ENCODE results near the gene TSR1. TPM values are rescaled to one million over a fixed set of nuclear protein-coding genes. Genes with fewer than 3 reads are reported as not detected.

TSR1 gene
- total RNA-seq (2013), result 14.2 TPM
- polyA plus RNA-seq (10 to 100 TPM in 1 of 3 donors, 1 to 10 TPM in 2; 8.1 to 10.8 (median 9.3) TPM), polyA minus RNA-seq (9.0 and 13.5 TPM in 2 replicates), total RNA-seq (11.6 to 31.3 (median 17.8) reads per million in 11 experiments)

- peaks cover 15% of the 10 kb centered on the region for H3K4me1 Mint-ChIP-seq
- Histone ChIP-seq H3K36me3 (replicated peaks in 1 of 2; ENCODE audit: control insufficient read depth in 1 of 2, insufficient read depth in 2 of 2, low read length in 2 of 2) (peaks cover 36 to 39% of the 10 kb centered on the region in 2 donors), H3K27ac (ENCODE audit: low read depth in 1 of 2, low read length in 2 of 2) (peak within 1 kb of the TSS; percentile 34 to 73), H3K4me2 (replicated peaks; ENCODE audit: extremely low read depth, low read length, poor library complexity, severe bottlenecking) (peak within 1 kb of the TSS; percentile 100), H3K27me3 (ENCODE audit: control insufficient read depth in 2 of 2, insufficient read depth in 2 of 2, low read length in 2 of 2) (no peaks in the 10 kb centered on the region), H3K9me3 (replicated peaks in 1 of 2; ENCODE audit: control insufficient read depth in 1 of 2, insufficient read depth in 1 of 2, low read length in 2 of 2) (no peaks in the 10 kb centered on the region), H4K20me1 (ENCODE audit: insufficient read depth, low read length) (peaks cover 6% of the 10 kb centered on the region), H3K79me2 (ENCODE audit: insufficient read depth, low read length) (peaks cover 18% of the 10 kb centered on the region), H2AFZ (ENCODE audit: insufficient read depth, low read depth, low read length, poor library complexity, severe bottlenecking) (peak within 1 kb of the TSS; percentile 96), H3K4me3 (replicated peaks in 1 of 3; ENCODE audit: low read depth in 2 of 3, low read length in 3 of 3) (peak within 1 kb of the TSS; percentile 84 to 91 (median 88)), H3K4me1 (ENCODE audit: control insufficient read depth in 1 of 2, insufficient read depth in 2 of 2, low read length in 2 of 2) (peaks cover 20 to 25% of the 10 kb centered on the region in 2 donors), H3K9ac (ENCODE audit: insufficient read depth, low read length, poor library complexity, severe bottlenecking) (peak within 1 kb of the TSS; percentile 74)
- peaks cover 0 to 4% (median 0%) of the 10 kb centered on the region in 3 donors for H3K27me3 Mint-ChIP-seq (ENCODE audit: low read depth in 3 of 3)
- peak; percentile 17 for TF ChIP-seq CTCF (IDR thresholded peaks at IDR 0.05)
- under 1% methylated on average over 44 of the region's 48 CpGs for WGBS (ENCODE audit: insufficient coverage)
- intact Hi-C loops (cut with micrococcal nuclease), result loop anchor here in 1 of 2 donors (5.0 kb wide), 1 partner anchor 34 kb away; the partner anchor contains the start of genes SMG6 and SRR
- DNase-seq, result peak; percentile 74 to 87 (median 82)
- peak within 1 kb of the TSS; percentile 70 to 94 (median 86) for H3K27ac Mint-ChIP-seq
- no peaks in the 10 kb centered on the region for H3K36me3 Mint-ChIP-seq
- H3K9me3 Mint-ChIP-seq, result no peaks in the 10 kb centered on the region
- peak within 1 kb of the TSS; percentile 95 to 97 for H3K4me3 Mint-ChIP-seq
Measured at GRCh38 chr17:2336215-2336851, at the start of gene TSR1. Gene TSR1, minus strand, starts transcription at chr17:2336457. Its CDS starts 30 bp downstream, at chr17:2336427.

- H4K20me1 ChIP-seq (ENCODE audit: insufficient read depth, low read length), result peaks cover 43% of the 10 kb centered on the region
- Mint-ChIP-seq H3K27ac (peak overlapping the region in 2 of 7 donors; percentile 22 to 26), H3K27me3 (ENCODE audit: low read depth in 3 of 3) (peaks cover 0 to 3% (median 0%) of the 10 kb centered on the region in 3 donors), H3K36me3 (peaks cover 52 to 83% of the 10 kb centered on the region in 2 donors), H3K9me3 (no peaks in the 10 kb centered on the region), H3K4me3 (no peak overlapping the region), H3K4me1 (peaks cover 20% of the 10 kb centered on the region)
- H3K79me2 ChIP-seq (ENCODE audit: insufficient read depth, low read length), result peaks cover 20% of the 10 kb centered on the region
- no peaks in the 10 kb centered on the region for H3K9me3 ChIP-seq (replicated peaks in 1 of 2; ENCODE audit: control insufficient read depth in 1 of 2, insufficient read depth in 1 of 2, low read length in 2 of 2)
- no peak overlapping the region for H2AFZ ChIP-seq (ENCODE audit: insufficient read depth, low read depth, low read length, poor library complexity, severe bottlenecking)
- no peak overlapping the region for H3K4me3 ChIP-seq (replicated peaks in 1 of 3; ENCODE audit: low read depth in 2 of 3, low read length in 3 of 3)
- no peak overlapping the region for H3K4me2 ChIP-seq (replicated peaks; ENCODE audit: extremely low read depth, low read length, poor library complexity, severe bottlenecking)
- peaks cover 12 to 17% of the 10 kb centered on the region in 2 donors for H3K4me1 ChIP-seq (ENCODE audit: control insufficient read depth in 1 of 2, insufficient read depth in 2 of 2, low read length in 2 of 2)
- no peak for TF ChIP-seq CTCF (IDR thresholded peaks at IDR 0.05)
- H3K36me3 ChIP-seq (replicated peaks in 1 of 2; ENCODE audit: control insufficient read depth in 1 of 2, insufficient read depth in 2 of 2, low read length in 2 of 2), result peaks cover 60 to 68% of the 10 kb centered on the region in 2 donors
- DNase-seq, result no peak
- 85% methylated on average over 9 of the region's 18 CpGs for WGBS (ENCODE audit: insufficient coverage)
- H3K27ac ChIP-seq (ENCODE audit: low read depth in 1 of 2, low read length in 2 of 2), result peak overlapping the region in 1 of 2 donors; percentile 32
- no peak overlapping the region for H3K9ac ChIP-seq (ENCODE audit: insufficient read depth, low read length, poor library complexity, severe bottlenecking)
- intact Hi-C loops (cut with micrococcal nuclease), result loop anchor here in 1 of 2 donors (10.0 kb wide), 1 partner anchor 289 kb away; no protein-coding TSS in a partner anchor
- no peaks in the 10 kb centered on the region for H3K27me3 ChIP-seq (ENCODE audit: control insufficient read depth in 2 of 2, insufficient read depth in 2 of 2, low read length in 2 of 2)
Measured at GRCh38 chr17:2385240-2386210, 49.3 kb upstream of the TSR1 start.

All from CD14-positive monocyte (primary cell).